GM18951 (cell line): ENCODE measurements around the gene DLX3.

Source experiments
- POLR2A ChIP-seq: IDR thresholded peaks from 4 replicates; pipeline ENCODE4 v1.6.1; 2011; ENCODE audit warnings: mild to moderate bottlenecking; ENCODE audit not compliant: insufficient read length, insufficient read depth; ENCODE audit errors: extremely low read depth
- in situ Hi-C: fragments of 300-500 bp; cut with MboI; formaldehyde crosslinking; loops from one replicate; pipeline ENCODE4 v1.12.0; 2022; ENCODE audit warnings: low sequenced_read_pairs, mixed read lengths, inconsistent platforms; ENCODE audit not compliant: unreplicated experiment

DLX3 gene

GRCh38 chr17:49980703-49981197 is 14.3 kb downstream of the DLX3 start:
- in situ Hi-C loops: no loop called here
- no peak for TF ChIP-seq POLR2A

- no peak for TF ChIP-seq POLR2A
- in situ Hi-C loops: no loop called here
Measured at GRCh38 chr17:49979748-49980479, 15.1 kb downstream of the DLX3 start.

- no peak for TF ChIP-seq POLR2A
- in situ Hi-C loops: no loop called here
Measured at GRCh38 chr17:49978501-49978900, 16.5 kb downstream of the DLX3 start.

GRCh38 chr17:49977463-49978389 is 17.3 kb downstream of the DLX3 start:
- in situ Hi-C loops: no loop called here
- no peak for TF ChIP-seq POLR2A

GRCh38 chr17:49976828-49977202 is 18.2 kb downstream of the DLX3 start:
- TF ChIP-seq POLR2A: no peak
- in situ Hi-C loops: no loop called here

- TF ChIP-seq POLR2A: no peak
- in situ Hi-C loops: no loop called here
Measured at GRCh38 chr17:49976163-49976827, 18.7 kb downstream of the DLX3 start.

GRCh38 chr17:49975531-49975930 is 19.5 kb downstream of the DLX3 start:
- no peak for TF ChIP-seq POLR2A
- in situ Hi-C loops: no loop called here

GRCh38 chr17:49973271-49973615 is 21.8 kb downstream of the DLX3 start:
- TF ChIP-seq POLR2A: no peak
- in situ Hi-C loops: no loop called here

GRCh38 chr17:49972486-49973270 is 22.3 kb downstream of the DLX3 start:
- TF ChIP-seq POLR2A: no peak
- in situ Hi-C loops: no loop called here

- in situ Hi-C loops: no loop called here
- TF ChIP-seq POLR2A: no peak
Measured at GRCh38 chr17:49971848-49972485, 23.1 kb downstream of the DLX3 start.

GRCh38 chr17:49971199-49971847 is 23.7 kb downstream of the DLX3 start:
- TF ChIP-seq POLR2A: no peak
- in situ Hi-C loops: no loop called here

GRCh38 chr17:49970498-49970897 is 24.5 kb downstream of the DLX3 start:
- in situ Hi-C loops: no loop called here
- TF ChIP-seq POLR2A: no peak
